ENCODE results near the gene CTNS.

The CTNS gene

DNA sequence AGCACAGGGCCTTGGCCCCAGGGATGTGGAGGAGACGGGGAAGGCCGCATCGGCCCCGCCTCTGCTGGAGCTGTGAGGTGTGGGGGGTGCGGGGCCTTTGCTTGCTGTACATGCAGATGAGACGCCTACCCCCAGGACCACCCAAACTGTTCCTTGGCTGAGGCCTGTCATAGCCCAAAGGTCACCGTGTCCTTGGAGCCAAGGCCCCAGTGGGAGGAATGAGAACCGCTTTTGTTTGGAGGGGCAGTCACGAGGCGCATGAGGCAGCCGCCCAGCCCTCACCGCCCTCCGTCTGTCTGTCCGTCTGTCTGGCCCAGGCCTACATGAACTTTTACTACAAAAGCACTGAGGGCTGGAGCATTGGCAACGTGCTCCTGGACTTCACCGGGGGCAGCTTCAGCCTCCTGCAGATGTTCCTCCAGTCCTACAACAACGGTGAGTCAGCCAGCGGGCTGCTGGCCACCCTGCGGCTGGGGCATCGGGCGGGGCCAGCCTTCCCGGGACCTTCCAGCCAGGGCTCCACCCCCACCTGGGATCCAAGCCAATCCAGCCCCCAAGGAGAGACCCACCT is 23.1 kb downstream of the CTNS start:
- no peak for DNase-seq (ENCODE audit: low spot score)

GRCh38 chr17:3660311-3660891 is 23.8 kb downstream of the CTNS start:
- no peak for DNase-seq (ENCODE audit: low spot score)

- DNase-seq (ENCODE audit: low spot score): no peak
These were observed 26.8 kb downstream of the CTNS start for GRCh38 chr17:3663102-3664011.

DNA sequence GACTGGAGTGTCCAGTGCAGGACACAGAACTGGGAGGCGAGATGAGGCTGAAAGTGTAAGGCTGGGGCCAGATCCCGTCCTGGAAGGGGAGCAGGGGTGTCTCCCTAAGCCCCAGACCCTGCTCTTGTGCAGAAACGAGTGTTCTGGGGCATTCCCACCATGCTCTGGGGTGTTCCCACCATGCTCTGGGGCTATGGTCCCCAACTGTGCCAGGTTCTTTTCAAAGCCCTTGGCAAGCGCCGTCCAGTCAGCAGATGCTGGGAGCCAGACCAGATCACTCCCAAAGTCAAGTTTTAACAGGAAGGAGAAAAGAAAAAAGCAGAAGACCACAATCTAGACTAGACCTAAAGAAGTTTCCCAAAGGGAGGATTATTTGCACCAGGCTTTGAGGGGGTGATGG is 29.3 kb downstream of the CTNS start:
- DNase-seq (ENCODE audit: low spot score): peak; percentile 66

- no peak for DNase-seq (ENCODE audit: low spot score)
These were observed 30.0 kb downstream of the CTNS start for GRCh38 chr17:3666516-3666915.

- DNase-seq (ENCODE audit: low spot score): peak; percentile 45
These were observed 31.1 kb downstream of the CTNS start for GRCh38 chr17:3667366-3668278.

DNA sequence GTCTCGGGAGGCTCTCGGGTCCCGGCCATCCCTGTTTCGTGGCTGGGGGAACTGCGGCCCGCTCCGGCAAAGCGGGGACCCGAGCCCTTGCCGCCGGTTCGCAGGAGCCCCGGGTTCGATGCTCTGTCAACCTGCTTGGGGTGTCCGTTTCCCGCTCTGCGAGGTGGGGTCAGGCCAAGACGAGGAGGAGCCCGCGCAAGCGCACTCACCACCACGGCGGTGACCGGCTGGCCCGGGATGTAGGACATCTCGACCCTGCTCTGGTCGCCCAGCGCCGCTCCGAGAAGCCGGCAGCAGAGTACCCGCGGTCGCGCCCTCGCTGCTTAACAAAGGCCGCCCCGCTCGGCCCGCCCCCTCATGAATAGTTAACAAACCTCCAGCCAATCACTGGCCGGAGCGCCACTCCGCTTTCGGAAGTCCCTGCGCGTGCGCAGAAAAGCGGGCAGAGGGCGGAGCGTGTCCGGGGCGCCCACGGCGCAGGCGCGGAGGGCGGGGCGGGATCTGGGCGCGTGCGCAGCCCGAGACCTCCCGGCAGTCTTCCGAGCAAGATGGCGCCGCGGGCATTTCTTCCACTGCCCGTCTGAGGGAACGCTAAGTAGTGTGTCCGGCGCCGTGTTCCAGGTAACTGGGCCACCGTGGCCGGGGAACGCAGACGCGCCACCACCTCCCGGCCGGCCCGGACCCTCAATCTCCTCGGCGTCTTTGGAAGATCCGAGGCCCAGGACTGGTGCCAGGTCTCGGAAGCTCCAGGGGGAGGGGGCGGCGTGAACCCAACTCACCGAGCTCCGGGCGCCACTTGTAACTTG is 31.9 kb downstream of the CTNS start, which contains the start of the genes EMC6 and TAX1BP3:
EMC6 (plus strand) TSS at position 534 of the 806 bp plus-strand sequence. CDS start 335 bp downstream, outside the sequence.
TAX1BP3 (minus strand) TSS at position 300 of the 806 bp plus-strand sequence; CDS start at position 248, 52 bp downstream.
- DNase-seq (ENCODE audit: low spot score): peak; percentile 98

DNA sequence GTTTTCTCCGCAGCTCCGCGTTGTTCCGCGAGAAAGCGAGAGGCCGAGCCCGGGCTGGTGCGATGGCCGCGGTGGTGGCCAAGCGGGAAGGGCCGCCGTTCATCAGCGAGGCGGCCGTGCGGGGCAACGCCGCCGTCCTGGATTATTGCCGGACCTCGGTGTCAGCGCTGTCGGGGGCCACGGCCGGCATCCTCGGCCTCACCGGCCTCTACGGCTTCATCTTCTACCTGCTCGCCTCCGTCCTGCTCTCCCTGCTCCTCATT is 32.5 kb downstream of the CTNS start:
- no peak for DNase-seq (ENCODE audit: low spot score)

DNA sequence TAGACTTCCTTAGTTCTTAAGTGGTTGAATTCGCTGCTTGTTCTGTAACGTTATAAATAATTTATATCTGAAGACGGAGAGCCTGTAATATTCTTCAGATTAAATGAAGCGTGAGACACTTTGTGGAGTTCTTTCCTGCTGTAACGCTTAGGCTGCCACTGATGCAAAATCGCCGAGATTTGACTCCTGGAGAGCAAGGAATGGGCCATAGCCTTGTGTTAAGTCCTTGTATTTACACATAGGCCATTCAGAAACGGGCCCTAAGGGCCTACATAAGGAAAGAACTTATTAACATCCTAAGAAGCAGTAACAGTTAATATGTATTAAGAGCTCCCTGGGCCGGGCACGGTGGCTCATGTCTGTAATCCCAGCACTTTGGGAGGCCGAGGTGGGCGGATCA is 33.0 kb downstream of the CTNS start:
- no peak for DNase-seq (ENCODE audit: low spot score)

- no peak for DNase-seq (ENCODE audit: low spot score)
These were observed 36.0 kb downstream of the CTNS start for GRCh38 chr17:3672571-3672970.

- no peak for DNase-seq (ENCODE audit: low spot score)
These were observed 39.3 kb downstream of the CTNS start for GRCh38 chr17:3675886-3676285.

DNA sequence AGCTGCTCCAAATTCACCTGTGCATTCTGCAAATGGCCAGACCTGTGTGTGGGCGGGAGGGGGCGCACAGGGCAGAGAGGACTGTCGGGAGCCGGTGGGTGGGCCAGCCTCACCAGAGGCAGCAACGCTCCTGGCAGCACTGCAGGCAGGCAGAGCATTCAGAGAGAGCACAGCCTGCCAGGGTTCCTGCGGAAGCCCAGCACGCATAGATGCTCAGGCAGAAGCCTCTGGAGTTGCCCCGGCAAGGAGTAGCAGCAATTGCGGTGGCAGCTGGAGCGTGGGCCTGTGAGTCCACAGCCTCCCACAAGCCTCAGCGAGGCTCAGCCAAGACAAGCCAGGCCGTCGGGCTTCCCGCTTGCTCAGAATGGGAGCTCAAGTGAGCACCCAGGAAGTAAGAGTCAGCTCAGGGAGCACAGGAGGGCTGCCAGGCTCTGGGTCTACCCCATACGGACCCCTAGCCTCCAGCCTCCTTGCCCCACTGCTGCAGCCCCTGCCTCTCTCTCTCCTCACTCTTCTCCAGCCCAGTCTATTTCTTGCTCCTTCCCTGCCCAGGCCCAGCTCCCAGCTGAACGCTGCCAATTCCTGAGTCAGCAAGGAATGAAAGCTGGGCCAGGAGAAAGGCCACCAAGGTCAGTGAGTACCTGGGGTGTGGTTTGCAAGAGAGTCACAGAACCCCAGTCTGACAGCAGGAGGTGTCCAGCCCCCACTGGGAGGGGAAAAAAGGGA is 41.7 kb downstream of the CTNS start:
- no peak for DNase-seq (ENCODE audit: low spot score)

- DNase-seq (ENCODE audit: low spot score): no peak
These were observed 42.4 kb downstream of the CTNS start for GRCh38 chr17:3678821-3679530.

GRCh38 chr17:3679531-3680126 is 43.1 kb downstream of the CTNS start:
- no peak for DNase-seq (ENCODE audit: low spot score)

GRCh38 chr17:3681057-3681456 is 44.5 kb downstream of the CTNS start:
- DNase-seq (ENCODE audit: low spot score): no peak

- no peak for DNase-seq (ENCODE audit: low spot score)
These were observed 45.0 kb downstream of the CTNS start for GRCh38 chr17:3681565-3681964.

DNA sequence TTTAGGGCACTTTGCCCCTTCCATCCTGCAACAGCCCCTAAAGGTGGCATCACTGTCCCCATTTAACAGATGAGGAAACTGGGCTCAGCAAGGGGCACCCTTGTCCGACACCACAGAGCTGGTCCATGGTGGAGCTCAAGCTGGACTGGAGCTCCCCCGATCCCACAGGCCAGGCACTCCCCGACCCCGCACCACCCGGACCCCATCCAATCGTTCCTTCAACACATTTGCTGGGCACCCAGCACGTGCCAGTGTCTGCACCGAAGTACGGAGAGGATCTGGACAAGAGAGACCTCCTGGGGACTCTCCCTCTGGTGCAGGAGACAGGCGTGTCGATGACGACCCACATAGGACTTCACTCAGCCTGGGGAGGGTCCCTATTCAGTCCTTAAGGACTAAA is 45.5 kb downstream of the CTNS start:
- no peak for DNase-seq (ENCODE audit: low spot score)

- no peak for DNase-seq (ENCODE audit: low spot score)
These were observed 46.5 kb downstream of the CTNS start for GRCh38 chr17:3683054-3683511.

DNA sequence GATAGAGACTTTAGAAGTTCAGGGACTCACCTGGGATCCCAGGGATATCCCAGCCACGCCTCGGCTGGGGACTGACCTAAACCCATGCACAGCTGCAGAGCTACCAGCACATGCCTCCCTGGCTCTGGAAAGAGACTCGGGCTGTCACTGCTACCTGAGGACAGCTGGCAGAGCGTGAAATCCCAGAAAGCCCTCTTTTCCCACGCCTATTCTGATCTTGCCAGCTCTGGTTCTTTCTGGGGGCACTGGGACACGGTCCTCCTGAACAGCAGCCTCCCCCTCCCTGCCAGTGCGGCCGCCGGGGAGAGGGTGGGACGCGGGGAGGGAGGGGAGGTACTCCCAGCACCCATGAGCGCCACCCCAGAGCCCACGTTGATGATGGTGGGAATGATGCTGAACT is 48.6 kb downstream of the CTNS start:
- DNase-seq (ENCODE audit: low spot score): no peak
